Neural cell (in vitro differentiated cells): ENCODE results near the gene MXRA8. TPM values are rescaled to one million over a fixed set of nuclear protein-coding genes. Genes with fewer than 3 reads are reported as not detected.

Experiments
- H2AFZ ChIP-seq: fragments of 200-600, 300-800 bp; sonication (generic), shearing (Covaris generic); 2 replicates; pipeline ENCODE4 v1.6.0; 2014; ENCODE audit warnings: low read depth, mild to moderate bottlenecking, antibody characterized with exemption, low read length, moderate library complexity
- H3F3A ChIP-seq: fragments of 200-600 bp; shearing (Covaris generic); 2 replicates; pipeline ENCODE4 v1.6.1; 2016; ENCODE audit warnings: mild to moderate bottlenecking, moderate library complexity, mixed read lengths, antibody characterized with exemption, low read length; ENCODE audit not compliant: insufficient read depth, poor library complexity, severe bottlenecking
- H3K27ac ChIP-seq: fragments of 200-600, 300-800 bp; sonication (generic), shearing (Covaris generic); 2 replicates; pipeline ENCODE4 v1.5.1; 2014; ENCODE audit warnings: mild to moderate bottlenecking, low read length, moderate library complexity
- H3K27me3 ChIP-seq: fragments of 300-800, 200-600 bp; sonication (generic), shearing (Covaris generic); 2 replicates; pipeline ENCODE4 v1.6.0; 2014; ENCODE audit warnings: mild to moderate bottlenecking, low read depth, low read length, moderate library complexity; ENCODE audit not compliant: insufficient read depth
- H3K36me3 ChIP-seq: fragments of 300-800, 200-600 bp; sonication (generic), shearing (Covaris generic); 2 replicates; pipeline ENCODE4 v1.5.1; 2014; ENCODE audit warnings: mild to moderate bottlenecking, antibody characterized with exemption, low read length, moderate library complexity; ENCODE audit not compliant: insufficient read depth
- H3K4me2 ChIP-seq: fragments of 300-800, 200-600 bp; sonication (generic), shearing (Covaris generic); 2 replicates; pipeline ENCODE4 v1.6.0; 2014; ENCODE audit warnings: mild to moderate bottlenecking, low read length
- H3K4me3 ChIP-seq: fragments of 300-800, 200-600 bp; sonication (generic), shearing (Covaris generic); 2 replicates; pipeline ENCODE4 v1.5.1; 2014; ENCODE audit warnings: mild to moderate bottlenecking, low read length, moderate library complexity
- H3K79me2 ChIP-seq: fragments of 200-600 bp; shearing (Covaris generic); replicated peaks from 2 replicates; pipeline ENCODE4 v1.6.0; 2014; ENCODE audit warnings: mild to moderate bottlenecking, low read length, moderate library complexity; ENCODE audit not compliant: insufficient read depth
- H3K9ac ChIP-seq: fragments of 300-800, 200-600 bp; sonication (generic), shearing (Covaris generic); 2 replicates; pipeline ENCODE4 v1.6.1; 2016; ENCODE audit warnings: mild to moderate bottlenecking, low read length, mixed read lengths
- H3K9me2 ChIP-seq: fragments of 200-600 bp; shearing (Covaris generic); 2 replicates; pipeline ENCODE4 v1.6.1; 2016; ENCODE audit warnings: mild to moderate bottlenecking, low read length, mixed read lengths; ENCODE audit not compliant: insufficient read depth
- H3K9me3 ChIP-seq: fragments of 200-600, 300-800 bp; sonication (generic), shearing (Covaris generic); 2 replicates; pipeline ENCODE4 v1.6.1; 2016; ENCODE audit warnings: mild to moderate bottlenecking, mixed run types, low read length, moderate library complexity, mixed read lengths
- H4K20me1 ChIP-seq: fragments of 200-600 bp; shearing (Covaris generic); 2 replicates; pipeline ENCODE4 v1.6.1; 2016; ENCODE audit warnings: mild to moderate bottlenecking, mixed run types; ENCODE audit not compliant: insufficient read depth
- EP300 ChIP-seq: fragments of 450-650 bp; conservative IDR thresholded peaks from 2 replicates; pipeline ENCODE4 v1.6.1; 2014; ENCODE audit warnings: antibody characterized with exemption, mild to moderate bottlenecking, moderate library complexity; ENCODE audit not compliant: poor library complexity, severe bottlenecking
- EZH2 ChIP-seq: fragments of 200-600, 300-800 bp; shearing (Covaris generic), sonication (generic); IDR thresholded peaks from 2 replicates; pipeline ENCODE4 v1.6.1; 2014; ENCODE audit warnings: antibody characterized with exemption, low read length, borderline replicate concordance, mild to moderate bottlenecking; ENCODE audit not compliant: insufficient read depth, poor library complexity, severe bottlenecking
- MXI1 ChIP-seq: fragments of 450-650 bp; conservative IDR thresholded peaks from 2 replicates; pipeline ENCODE4 v1.6.1; 2014; ENCODE audit warnings: antibody characterized with exemption, mild to moderate bottlenecking; ENCODE audit not compliant: poor library complexity, severe bottlenecking
- POLR2AphosphoS5 ChIP-seq: IDR thresholded peaks from 2 replicates; pipeline ENCODE4 v1.6.1; 2012
- RAD21 ChIP-seq: fragments of 450-650 bp; conservative IDR thresholded peaks from 2 replicates; pipeline ENCODE4 v1.6.1; 2014; ENCODE audit warnings: antibody characterized with exemption, mild to moderate bottlenecking, moderate library complexity
- SMC3 ChIP-seq: fragments of 450-650 bp; conservative IDR thresholded peaks from 2 replicates; pipeline ENCODE4 v1.6.1; 2014; ENCODE audit warnings: antibody characterized with exemption, mild to moderate bottlenecking, moderate library complexity; ENCODE audit not compliant: poor library complexity
- TAF1 ChIP-seq: IDR thresholded peaks from 2 replicates; pipeline ENCODE4 v1.6.1; 2012; ENCODE audit warnings: low read depth
- polyA plus RNA-seq: library from polyadenylated mRNA; depleted of rRNA; stranded (reverse); fragments of >200 nt; gene quantifications from 2 replicates; pipeline ENCODE4 v1.2.3, GENCODE V29; 2014
- TF ChIP-seq, protein P1 (sequence below): IDR thresholded peaks from 2 replicates; pipeline ENCODE4 v1.6.1; 2012; ENCODE audit warnings: borderline replicate concordance
- TF ChIP-seq, protein P2 (sequence below): fragments of 450-650 bp; IDR thresholded peaks from 2 replicates; pipeline ENCODE4 v1.5.1; 2014; ENCODE audit warnings: antibody characterized with exemption, mild to moderate bottlenecking, moderate library complexity; ENCODE audit not compliant: poor library complexity, severe bottlenecking

Gene MXRA8
- polyA plus RNA-seq, 1 donor from 2014 or later = 1.7 TPM

DNA sequence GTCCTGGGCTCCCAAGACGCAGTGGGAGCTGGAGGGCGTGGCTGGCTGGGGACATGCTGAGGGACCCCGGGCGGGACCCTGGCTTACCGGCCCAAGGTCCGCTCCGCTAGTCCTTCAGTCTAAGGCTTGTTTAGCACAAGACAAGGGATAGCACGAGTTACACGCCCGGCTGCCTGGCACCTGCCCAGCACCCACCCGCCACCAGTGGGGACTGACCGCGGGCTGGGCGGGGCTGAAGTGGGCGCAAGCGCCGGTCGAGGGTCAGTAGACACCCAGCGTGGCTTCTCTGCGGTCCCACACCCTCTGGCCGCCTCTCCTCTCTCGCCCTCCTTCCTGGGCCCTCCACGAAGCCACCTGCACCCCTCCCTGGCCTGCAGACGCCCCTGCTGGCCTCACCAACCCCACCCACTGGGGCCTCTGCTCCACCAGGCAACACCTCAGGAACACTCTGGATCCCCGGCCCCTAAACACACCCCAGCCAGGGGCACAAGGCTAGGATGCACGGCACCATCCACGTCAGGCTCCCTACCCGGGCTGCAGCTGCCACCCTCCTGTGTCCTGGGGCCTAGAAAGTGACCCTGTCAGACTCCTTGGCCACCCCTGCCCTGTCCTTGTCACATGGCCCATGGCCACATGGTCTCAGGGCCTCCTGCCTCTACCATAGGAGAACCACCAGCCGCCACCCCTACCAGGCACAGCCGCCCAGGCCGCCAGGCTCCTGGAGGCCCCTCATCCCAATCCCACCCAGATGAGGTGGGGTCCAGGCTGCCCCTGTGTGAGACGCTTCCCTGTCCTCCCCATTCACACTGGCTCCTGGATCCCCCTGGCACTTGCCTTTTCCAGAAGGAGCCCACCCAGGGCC, 21.2 kb downstream of the MXRA8 start:
- Histone ChIP-seq H3F3A (no peaks in the 10 kb centered on the region), H3K36me3 (no peaks in the 10 kb centered on the region), H3K4me3 (no peak overlapping the region), H2AFZ (no peak overlapping the region), H3K9me3 (no peaks in the 10 kb centered on the region), H3K9me2 (no peaks in the 10 kb centered on the region), H4K20me1 (no peaks in the 10 kb centered on the region), H3K9ac (no peak overlapping the region), H3K79me2 (no peaks in the 10 kb centered on the region), H3K4me2 (no peak overlapping the region), H3K27me3 (no peaks in the 10 kb centered on the region), H3K27ac (no peak overlapping the region)
- TF ChIP-seq SMC3 (no peak), TAF1 (no peak), POLR2AphosphoS5 (no peak), RAD21 (no peak), EP300 (no peak), EZH2 (no peak), MXI1 (no peak)
- TF ChIP-seq, protein P1, sequence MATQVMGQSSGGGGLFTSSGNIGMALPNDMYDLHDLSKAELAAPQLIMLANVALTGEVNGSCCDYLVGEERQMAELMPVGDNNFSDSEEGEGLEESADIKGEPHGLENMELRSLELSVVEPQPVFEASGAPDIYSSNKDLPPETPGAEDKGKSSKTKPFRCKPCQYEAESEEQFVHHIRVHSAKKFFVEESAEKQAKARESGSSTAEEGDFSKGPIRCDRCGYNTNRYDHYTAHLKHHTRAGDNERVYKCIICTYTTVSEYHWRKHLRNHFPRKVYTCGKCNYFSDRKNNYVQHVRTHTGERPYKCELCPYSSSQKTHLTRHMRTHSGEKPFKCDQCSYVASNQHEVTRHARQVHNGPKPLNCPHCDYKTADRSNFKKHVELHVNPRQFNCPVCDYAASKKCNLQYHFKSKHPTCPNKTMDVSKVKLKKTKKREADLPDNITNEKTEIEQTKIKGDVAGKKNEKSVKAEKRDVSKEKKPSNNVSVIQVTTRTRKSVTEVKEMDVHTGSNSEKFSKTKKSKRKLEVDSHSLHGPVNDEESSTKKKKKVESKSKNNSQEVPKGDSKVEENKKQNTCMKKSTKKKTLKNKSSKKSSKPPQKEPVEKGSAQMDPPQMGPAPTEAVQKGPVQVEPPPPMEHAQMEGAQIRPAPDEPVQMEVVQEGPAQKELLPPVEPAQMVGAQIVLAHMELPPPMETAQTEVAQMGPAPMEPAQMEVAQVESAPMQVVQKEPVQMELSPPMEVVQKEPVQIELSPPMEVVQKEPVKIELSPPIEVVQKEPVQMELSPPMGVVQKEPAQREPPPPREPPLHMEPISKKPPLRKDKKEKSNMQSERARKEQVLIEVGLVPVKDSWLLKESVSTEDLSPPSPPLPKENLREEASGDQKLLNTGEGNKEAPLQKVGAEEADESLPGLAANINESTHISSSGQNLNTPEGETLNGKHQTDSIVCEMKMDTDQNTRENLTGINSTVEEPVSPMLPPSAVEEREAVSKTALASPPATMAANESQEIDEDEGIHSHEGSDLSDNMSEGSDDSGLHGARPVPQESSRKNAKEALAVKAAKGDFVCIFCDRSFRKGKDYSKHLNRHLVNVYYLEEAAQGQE = no peak
- TF ChIP-seq, protein P2, sequence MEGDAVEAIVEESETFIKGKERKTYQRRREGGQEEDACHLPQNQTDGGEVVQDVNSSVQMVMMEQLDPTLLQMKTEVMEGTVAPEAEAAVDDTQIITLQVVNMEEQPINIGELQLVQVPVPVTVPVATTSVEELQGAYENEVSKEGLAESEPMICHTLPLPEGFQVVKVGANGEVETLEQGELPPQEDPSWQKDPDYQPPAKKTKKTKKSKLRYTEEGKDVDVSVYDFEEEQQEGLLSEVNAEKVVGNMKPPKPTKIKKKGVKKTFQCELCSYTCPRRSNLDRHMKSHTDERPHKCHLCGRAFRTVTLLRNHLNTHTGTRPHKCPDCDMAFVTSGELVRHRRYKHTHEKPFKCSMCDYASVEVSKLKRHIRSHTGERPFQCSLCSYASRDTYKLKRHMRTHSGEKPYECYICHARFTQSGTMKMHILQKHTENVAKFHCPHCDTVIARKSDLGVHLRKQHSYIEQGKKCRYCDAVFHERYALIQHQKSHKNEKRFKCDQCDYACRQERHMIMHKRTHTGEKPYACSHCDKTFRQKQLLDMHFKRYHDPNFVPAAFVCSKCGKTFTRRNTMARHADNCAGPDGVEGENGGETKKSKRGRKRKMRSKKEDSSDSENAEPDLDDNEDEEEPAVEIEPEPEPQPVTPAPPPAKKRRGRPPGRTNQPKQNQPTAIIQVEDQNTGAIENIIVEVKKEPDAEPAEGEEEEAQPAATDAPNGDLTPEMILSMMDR = no peak

DNA sequence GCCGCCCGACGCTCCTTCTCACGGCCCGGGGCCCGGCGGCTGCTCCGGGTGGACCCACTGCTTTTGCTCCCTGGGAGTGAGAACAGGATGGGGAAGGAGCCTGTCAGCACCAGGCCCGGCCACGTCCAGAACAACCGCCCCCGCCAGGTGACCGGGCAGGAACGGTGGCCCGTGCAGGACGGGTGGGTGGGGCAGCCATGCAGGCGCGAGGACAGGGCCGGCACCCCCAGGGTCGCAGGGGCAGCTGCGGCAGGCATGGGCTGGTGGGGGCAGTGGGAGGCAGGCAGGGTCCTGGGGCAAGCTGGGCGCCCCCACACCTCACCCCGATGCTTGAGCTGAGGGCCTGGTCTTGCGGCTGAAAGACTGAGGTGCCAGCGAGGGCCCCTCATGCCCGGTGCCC, 21.9 kb downstream of the MXRA8 start:
- Histone ChIP-seq H3K9ac (no peak overlapping the region), H3F3A (no peaks in the 10 kb centered on the region), H4K20me1 (no peaks in the 10 kb centered on the region), H3K4me2 (no peak overlapping the region), H2AFZ (no peak overlapping the region), H3K4me3 (no peak overlapping the region), H3K9me3 (no peaks in the 10 kb centered on the region), H3K9me2 (no peaks in the 10 kb centered on the region), H3K36me3 (no peaks in the 10 kb centered on the region), H3K27ac (no peak overlapping the region), H3K27me3 (no peaks in the 10 kb centered on the region), H3K79me2 (no peaks in the 10 kb centered on the region)
- no peak for TF ChIP-seq SMC3
- TF ChIP-seq POLR2AphosphoS5 = no peak
- TF ChIP-seq EZH2 = no peak
- TF ChIP-seq RAD21 = no peak
- TF ChIP-seq, protein P1 = no peak
- TF ChIP-seq, protein P2 = no peak
- TF ChIP-seq TAF1 = no peak
- no peak for TF ChIP-seq EP300
- no peak for TF ChIP-seq MXI1
